Fibroblast of peridontal ligament (primary cell): Measurements from ENCODE around the gene ALDOB.
A peak's percentile ranks its signal among the peaks of the same experiment; 100 is the strongest.

Source experiments
- DNase-seq: peaks from one replicate; pipeline ENCODE4 v3.0.0-alpha.2; 2010; ENCODE audit errors: extremely low read depth

Gene ALDOB

GRCh38 chr9:101435601-101436079, at the start of gene ALDOB:
ALDOB (minus strand) TSS chr9:101435774; CDS start chr9:101430887, 4,887 bp downstream.
- no peak for DNase-seq

- no peak for DNase-seq
These were observed 48.5 kb upstream of the ALDOB start for GRCh38 chr9:101484046-101484445.

- no peak for DNase-seq
These were observed 45.7 kb upstream of the ALDOB start for GRCh38 chr9:101481261-101481660.

GRCh38 chr9:101480386-101480785, 44.8 kb upstream of the ALDOB start:
- DNase-seq: no peak

- DNase-seq: no peak
These were observed 43.9 kb upstream of the ALDOB start for GRCh38 chr9:101479338-101480030.

- DNase-seq: no peak
These were observed 43.3 kb upstream of the ALDOB start for GRCh38 chr9:101478906-101479305.

- no peak for DNase-seq
These were observed 42.9 kb upstream of the ALDOB start for GRCh38 chr9:101478444-101478843.

- no peak for DNase-seq
These were observed 42.2 kb upstream of the ALDOB start for GRCh38 chr9:101477736-101478135.

- DNase-seq: no peak
These were observed 41.6 kb upstream of the ALDOB start for GRCh38 chr9:101477214-101477613.

GRCh38 chr9:101476576-101477208, 41.1 kb upstream of the ALDOB start:
- DNase-seq: no peak

- no peak for DNase-seq
These were observed 37.3 kb upstream of the ALDOB start for GRCh38 chr9:101472891-101473290.

GRCh38 chr9:101470929-101471328, 35.4 kb upstream of the ALDOB start:
- DNase-seq: no peak

GRCh38 chr9:101470021-101470420, 34.4 kb upstream of the ALDOB start:
- no peak for DNase-seq

GRCh38 chr9:101469026-101469425, 33.5 kb upstream of the ALDOB start:
- no peak for DNase-seq

GRCh38 chr9:101468116-101468515, 32.5 kb upstream of the ALDOB start:
- no peak for DNase-seq

- no peak for DNase-seq
These were observed 32.1 kb upstream of the ALDOB start for GRCh38 chr9:101467690-101468089.

GRCh38 chr9:101466863-101467262, 31.3 kb upstream of the ALDOB start:
- DNase-seq: no peak

GRCh38 chr9:101465326-101465915, 29.8 kb upstream of the ALDOB start:
- DNase-seq: peak; percentile 88

- no peak for DNase-seq
These were observed 27.8 kb upstream of the ALDOB start for GRCh38 chr9:101463397-101463796.

GRCh38 chr9:101462558-101462957, 27.0 kb upstream of the ALDOB start:
- DNase-seq: peak; percentile 45

- no peak for DNase-seq
These were observed 25.4 kb upstream of the ALDOB start for GRCh38 chr9:101460965-101461364.

- DNase-seq: peak; percentile 87
These were observed 23.5 kb upstream of the ALDOB start for GRCh38 chr9:101458963-101459631.
